Heart left ventricle (tissue), 13 donors: ENCODE results near the gene ZBTB8A.

Experiments
- POLR2A ChIP-seq, 2 donors: fragments of 450-650 bp; IDR thresholded peaks; one replicate each; pipeline ENCODE4 v1.6.1; 2017; ENCODE audit warnings: antibody characterized with exemption in 2 of 2, mild to moderate bottlenecking in 2 of 2, moderate library complexity in 2 of 2
- TF ChIP-seq, protein P1 (sequence below), 12 donors: fragments of 200-600 bp; sonication (generic) in 4 of 12; IDR thresholded peaks; one replicate each; pipeline versions ENCODE4 v1.5.0 to v1.8.0; 2018 to 2022; ENCODE audit warnings: antibody characterized with exemption in 12 of 12, mild to moderate bottlenecking in 5 of 12
- donor health status: ischemic (EF 13 %, LVEDD 7.1; RV severe dilation, severe dysfunction).
- donor health status: DM: no; HTN: yes; CAD: no.
- donor health status: DM: no; HTN: no; CAD: no.
- donor health status: ischemic (EF 25% LVEDD 6.9; RV normal size, moderate dysfunction).
- donor health status: ischemic (EF 25% LVEDD 5.7; RV mildly dilated, moderate dysfunction).
- donor health status: ischemic (EF 35%, LVEDD 5.7; RV mildly dilated, moderate dysfunction).
- donor health status: nonischemic (EF 11% LVEDD 7.7; RV severe dilation, severe dysfunction).
- donor health status: DM: yes; HTN: yes; CAD: no.
- donor health status: PGD.
- donor health status: ischemic (EF 29% LVEDD 5.4; RV normal size, mild dysfunction).
- donor health status: nonischemic (EF 23%, LVEDD 6.1; RV moderate dilation, normal function).

DNA sequence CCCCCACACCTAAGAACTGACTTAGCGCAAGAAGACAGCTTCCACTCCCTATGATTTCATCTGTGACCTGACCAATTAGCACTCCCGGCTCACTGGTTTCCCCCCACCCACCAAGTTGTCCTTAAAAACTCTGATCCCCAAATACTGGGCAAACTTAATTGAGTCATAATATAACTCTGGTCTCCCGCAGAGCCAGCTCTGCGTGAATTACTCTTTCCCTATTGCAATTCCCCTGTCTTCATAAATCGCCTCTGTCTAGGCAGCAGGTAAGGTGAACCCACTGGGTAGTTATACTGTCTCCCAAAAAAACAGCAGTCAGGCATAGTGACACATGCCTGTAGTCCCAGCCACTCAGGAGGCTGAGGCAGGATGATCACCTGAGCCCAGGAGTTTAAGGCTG lies 74.2 kb downstream of the ZBTB8A start:
- TF ChIP-seq, protein P1, sequence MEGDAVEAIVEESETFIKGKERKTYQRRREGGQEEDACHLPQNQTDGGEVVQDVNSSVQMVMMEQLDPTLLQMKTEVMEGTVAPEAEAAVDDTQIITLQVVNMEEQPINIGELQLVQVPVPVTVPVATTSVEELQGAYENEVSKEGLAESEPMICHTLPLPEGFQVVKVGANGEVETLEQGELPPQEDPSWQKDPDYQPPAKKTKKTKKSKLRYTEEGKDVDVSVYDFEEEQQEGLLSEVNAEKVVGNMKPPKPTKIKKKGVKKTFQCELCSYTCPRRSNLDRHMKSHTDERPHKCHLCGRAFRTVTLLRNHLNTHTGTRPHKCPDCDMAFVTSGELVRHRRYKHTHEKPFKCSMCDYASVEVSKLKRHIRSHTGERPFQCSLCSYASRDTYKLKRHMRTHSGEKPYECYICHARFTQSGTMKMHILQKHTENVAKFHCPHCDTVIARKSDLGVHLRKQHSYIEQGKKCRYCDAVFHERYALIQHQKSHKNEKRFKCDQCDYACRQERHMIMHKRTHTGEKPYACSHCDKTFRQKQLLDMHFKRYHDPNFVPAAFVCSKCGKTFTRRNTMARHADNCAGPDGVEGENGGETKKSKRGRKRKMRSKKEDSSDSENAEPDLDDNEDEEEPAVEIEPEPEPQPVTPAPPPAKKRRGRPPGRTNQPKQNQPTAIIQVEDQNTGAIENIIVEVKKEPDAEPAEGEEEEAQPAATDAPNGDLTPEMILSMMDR (IDR thresholded peaks at IDR 0.05), result no peak
- TF ChIP-seq POLR2A (IDR thresholded peaks at IDR 0.05), result no peak
